Adrenal gland (tissue), 12 donors: ENCODE measurements around the gene INPP4A. TPM values are rescaled to one million over a fixed set of nuclear protein-coding genes. Genes with fewer than 3 reads are reported as not detected.

Experiments
- DNase-seq, 7 donors: peaks; one replicate each; pipeline ENCODE4 v3.0.0-alpha.2; 2019 to 2020
- H3K27ac ChIP-seq, 5 donors: fragments of 200-600 bp; sonication (generic) in 4 of 5; 1 replicate in 3 of 5; 2 replicates in 2 of 5; pipeline versions ENCODE4 v1.5.1 to v1.8.0; 2016 to 2020; ENCODE audit warnings: mild to moderate bottlenecking in 1 of 5
- H3K27me3 ChIP-seq: fragments of 200-600 bp; 2 replicates; pipeline ENCODE4 v1.8.0; 2021
- H3K36me3 ChIP-seq, 2 donors: fragments of 200-600 bp; replicated peaks in 1 of 2; 1 replicate in 1 of 2; 2 replicates in 1 of 2; pipeline versions ENCODE4 v1.5.1 to v1.8.0; 2018 to 2022
- H3K4me1 ChIP-seq, 2 donors: fragments of 200-600 bp; replicated peaks in 1 of 2; 1 replicate in 1 of 2; 2 replicates in 1 of 2; pipeline versions ENCODE4 v1.5.1 to v1.8.0; 2018 to 2021
- H3K4me3 ChIP-seq, 4 donors: fragments of 200-600 bp; sonication (generic) in 3 of 4; one replicate each; pipeline ENCODE4 v1.5.1; 2016 to 2018
- H3K9me3 ChIP-seq, 3 donors: fragments of 200-600 bp; sonication (generic) in 1 of 3; replicated peaks in 1 of 3; 1 replicate in 2 of 3; 2 replicates in 1 of 3; pipeline versions ENCODE4 v1.5.1 to v1.8.0; 2016 to 2021
- POLR2A ChIP-seq, 2 donors: fragments of 450-650 bp; IDR thresholded peaks; one replicate each; pipeline ENCODE4 v1.6.1; 2017; ENCODE audit warnings: antibody characterized with exemption in 2 of 2, mild to moderate bottlenecking in 2 of 2, moderate library complexity in 1 of 2
- WGBS, 4 donors: extraction: QIAGEN DNeasy Blood & Tissue Kit in 2 of 4; methylation state at CpG; one replicate each; pipeline versions ENCODE4 v1.1.5 to v1.1.7; 2013 to 2017; 5-methylcytosine and 5-hydroxymethylcytosine counted together
- intact Hi-C, 2 donors: fragments of 100-400 bp; cut with DNase I; formaldehyde crosslinking; loops; one replicate each; pipeline versions ENCODE4 v1.14.1 to v1.15.0; 2022 to 2023
- polyA plus RNA-seq, 3 donors: library from polyadenylated mRNA; stranded (reverse); fragments of 200-250 nt in 2 of 3; fragments of 350-450 nt in 1 of 3; fragmentation: Illumina TruSeq in 1 of 3; extraction: RNeasy Lipid Tissue Mini Kit (QIAGEN cat#74804) in 1 of 3; gene quantifications; one replicate each; pipeline ENCODE4 v1.2.3, GENCODE V29; 2013 to 2014
- total RNA-seq, 9 donors: library from RNA; depleted of rRNA in 4 of 9; stranded (reverse); fragments of >200 nt in 4 of 9; fragments of 120-200 nt in 1 of 9; fragmentation: NEBNext Ultra II Directional in 1 of 9; extraction: Animal tissue kit (Norgen Biotek cat#: 25700) in 1 of 9; gene quantifications; one replicate each; pipeline versions ENCODE4 v1.1.0 to v1.2.4, GENCODE V29; 2013 to 2023
- TF ChIP-seq, protein P1 (sequence below), 6 experiments: fragments of 450-650 bp in 4 of 6; fragments of 200-600 bp in 2 of 6; sonication (generic) in 1 of 6; IDR thresholded peaks; 1 replicate in 5 of 6; 2 replicates in 1 of 6; pipeline versions ENCODE4 v1.5.1 to v1.8.0; 2016 to 2021; ENCODE audit warnings: antibody characterized with exemption in 6 of 6, mild to moderate bottlenecking in 2 of 6, moderate library complexity in 1 of 6
- donor health status: healthy with polysubstance abuse.
- donor health status: Bipolar disorder and iron deficiency.
- donor health status: DM: yes; HTN: yes; CAD: no.
- donor health status: DM: no; HTN: no; CAD: no.
- donor health status: DM: no; HTN: no; CAD: no.
- donor health status: DM: yes; HTN: yes; CAD: no.

Gene INPP4A
- total and polyA plus RNA-seq, 12 donors, result 8.8 to 40.5 (median 27.3) TPM

DNA sequence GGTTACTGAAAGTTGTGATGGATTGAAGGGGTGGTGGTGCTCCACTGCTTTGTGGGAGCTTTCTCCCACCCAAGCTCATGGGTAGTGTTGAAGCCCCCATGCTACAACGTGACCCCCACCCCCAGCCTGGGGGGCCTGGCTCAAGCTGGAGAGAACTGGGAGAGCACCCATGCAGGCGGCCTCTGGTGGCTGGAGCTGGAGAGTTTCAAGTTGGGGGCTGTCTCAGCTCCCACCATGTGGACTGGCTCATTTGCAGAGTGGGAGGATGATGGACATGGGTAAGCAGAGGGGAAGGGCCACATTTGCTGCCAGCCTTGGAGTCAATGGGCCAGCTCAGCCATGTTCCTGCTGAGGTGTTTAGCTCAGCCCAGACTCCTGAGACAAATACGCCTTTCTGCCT is 62.8 kb downstream of the INPP4A start:
- Histone ChIP-seq H3K27me3 (no peaks in the 10 kb centered on the region), H3K4me1 (peaks cover 30 to 55% of the 10 kb centered on the region in 2 donors), H3K4me3 (no peak overlapping the region), H3K27ac (peak overlapping the region in 3 of 5 donors; percentile 54 to 87 (median 74)), H3K36me3 (no peaks in the 10 kb centered on the region), H3K9me3 (no peaks in the 10 kb centered on the region)
- TF ChIP-seq, protein P1, sequence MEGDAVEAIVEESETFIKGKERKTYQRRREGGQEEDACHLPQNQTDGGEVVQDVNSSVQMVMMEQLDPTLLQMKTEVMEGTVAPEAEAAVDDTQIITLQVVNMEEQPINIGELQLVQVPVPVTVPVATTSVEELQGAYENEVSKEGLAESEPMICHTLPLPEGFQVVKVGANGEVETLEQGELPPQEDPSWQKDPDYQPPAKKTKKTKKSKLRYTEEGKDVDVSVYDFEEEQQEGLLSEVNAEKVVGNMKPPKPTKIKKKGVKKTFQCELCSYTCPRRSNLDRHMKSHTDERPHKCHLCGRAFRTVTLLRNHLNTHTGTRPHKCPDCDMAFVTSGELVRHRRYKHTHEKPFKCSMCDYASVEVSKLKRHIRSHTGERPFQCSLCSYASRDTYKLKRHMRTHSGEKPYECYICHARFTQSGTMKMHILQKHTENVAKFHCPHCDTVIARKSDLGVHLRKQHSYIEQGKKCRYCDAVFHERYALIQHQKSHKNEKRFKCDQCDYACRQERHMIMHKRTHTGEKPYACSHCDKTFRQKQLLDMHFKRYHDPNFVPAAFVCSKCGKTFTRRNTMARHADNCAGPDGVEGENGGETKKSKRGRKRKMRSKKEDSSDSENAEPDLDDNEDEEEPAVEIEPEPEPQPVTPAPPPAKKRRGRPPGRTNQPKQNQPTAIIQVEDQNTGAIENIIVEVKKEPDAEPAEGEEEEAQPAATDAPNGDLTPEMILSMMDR (IDR thresholded peaks at IDR 0.05), result no peak
- no peak for TF ChIP-seq POLR2A (IDR thresholded peaks at IDR 0.05)
- 83 to 94% (median 94%) methylated on average over 1 to 3 of the region's 3 CpGs for WGBS, 4 donors
- DNase-seq, result no peak
- intact Hi-C loops, result no loop called here

DNA sequence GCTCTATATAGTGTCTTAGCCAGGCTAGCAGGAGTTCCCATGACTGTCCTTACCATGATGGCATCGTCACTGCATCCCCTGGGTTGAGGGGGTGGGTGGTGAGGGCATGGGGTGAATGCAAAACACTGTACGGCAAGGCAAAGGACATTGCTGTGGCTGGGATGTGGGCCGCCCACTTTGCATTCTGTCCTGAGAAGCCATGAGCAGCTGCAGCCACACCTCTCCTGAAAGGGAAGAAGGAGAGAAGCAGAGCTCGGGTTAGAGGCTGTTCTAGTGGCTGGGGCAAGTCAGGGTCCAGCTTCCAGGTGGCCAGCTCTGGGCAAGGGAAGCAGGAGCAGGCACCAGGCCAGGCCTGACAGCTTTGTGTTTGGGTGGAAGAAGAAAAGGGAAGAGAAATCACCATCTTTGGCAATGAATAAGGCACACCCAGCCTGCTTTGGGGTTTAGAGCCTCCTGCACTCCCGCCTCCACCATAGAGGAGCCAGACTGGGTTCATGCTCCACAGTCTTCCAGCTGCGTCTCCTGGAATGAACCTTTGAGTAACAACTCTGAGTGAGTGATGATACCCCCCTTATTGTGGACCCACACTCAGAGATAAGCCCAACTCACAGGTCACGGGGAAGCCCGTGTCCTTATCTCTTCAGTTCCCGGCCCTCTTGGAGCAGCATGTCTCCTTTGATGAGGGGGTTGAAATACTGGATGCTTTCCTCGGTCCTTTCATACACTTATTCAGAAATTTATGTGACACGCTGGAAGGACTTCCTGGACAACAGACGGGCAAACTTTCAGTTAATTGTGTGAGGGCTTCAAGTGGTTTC is 63.4 kb downstream of the INPP4A start:
- peak; percentile 39 to 76 (median 55) for DNase-seq
- Histone ChIP-seq H3K27ac (peak overlapping the region in 4 of 5 donors; percentile 28 to 87 (median 64)), H3K9me3 (no peaks in the 10 kb centered on the region), H3K27me3 (no peaks in the 10 kb centered on the region), H3K36me3 (no peaks in the 10 kb centered on the region), H3K4me1 (peaks cover 30 to 49% of the 10 kb centered on the region in 2 donors), H3K4me3 (no peak overlapping the region)
- intact Hi-C loops, result no loop called here
- 68 to 85% (median 72%) methylated on average over 10 to 12 of the region's 12 CpGs for WGBS, 4 donors
- no peak for TF ChIP-seq POLR2A (IDR thresholded peaks at IDR 0.05)
- TF ChIP-seq, protein P1 (IDR thresholded peaks at IDR 0.05), result no peak

DNA sequence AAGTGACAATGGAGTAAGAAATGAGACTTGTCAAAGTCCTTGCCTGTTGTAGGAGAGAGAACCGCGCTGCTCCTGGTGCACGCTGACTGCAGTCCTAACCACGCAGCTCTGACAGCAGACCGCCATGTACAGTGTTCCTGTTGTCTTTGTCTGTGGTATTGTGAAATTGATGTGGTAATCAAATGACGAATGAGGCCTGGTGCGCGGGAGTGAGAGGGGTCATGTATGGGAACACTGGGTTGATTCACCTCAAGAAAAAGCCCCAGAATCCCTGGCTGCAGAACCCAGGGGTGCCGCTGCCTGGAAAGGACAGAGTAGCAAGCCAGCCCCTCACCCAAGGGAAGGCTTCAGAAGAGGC is 64.0 kb downstream of the INPP4A start:
- Histone ChIP-seq H3K4me1 (peaks cover 25 to 43% of the 10 kb centered on the region in 2 donors), H3K9me3 (no peaks in the 10 kb centered on the region), H3K27ac (peak overlapping the region in 4 of 5 donors; percentile 28 to 87 (median 64)), H3K27me3 (no peaks in the 10 kb centered on the region), H3K36me3 (no peaks in the 10 kb centered on the region), H3K4me3 (no peak overlapping the region)
- TF ChIP-seq, protein P1 (IDR thresholded peaks at IDR 0.05), result no peak
- TF ChIP-seq POLR2A (IDR thresholded peaks at IDR 0.05), result no peak
- intact Hi-C loops, result no loop called here
- peak in 6 of 7 donors; percentile 46 to 87 (median 66) for DNase-seq
- WGBS, 4 donors, result 54 to 83% (median 64%) methylated on average over 9 of the region's 9 CpGs

DNA sequence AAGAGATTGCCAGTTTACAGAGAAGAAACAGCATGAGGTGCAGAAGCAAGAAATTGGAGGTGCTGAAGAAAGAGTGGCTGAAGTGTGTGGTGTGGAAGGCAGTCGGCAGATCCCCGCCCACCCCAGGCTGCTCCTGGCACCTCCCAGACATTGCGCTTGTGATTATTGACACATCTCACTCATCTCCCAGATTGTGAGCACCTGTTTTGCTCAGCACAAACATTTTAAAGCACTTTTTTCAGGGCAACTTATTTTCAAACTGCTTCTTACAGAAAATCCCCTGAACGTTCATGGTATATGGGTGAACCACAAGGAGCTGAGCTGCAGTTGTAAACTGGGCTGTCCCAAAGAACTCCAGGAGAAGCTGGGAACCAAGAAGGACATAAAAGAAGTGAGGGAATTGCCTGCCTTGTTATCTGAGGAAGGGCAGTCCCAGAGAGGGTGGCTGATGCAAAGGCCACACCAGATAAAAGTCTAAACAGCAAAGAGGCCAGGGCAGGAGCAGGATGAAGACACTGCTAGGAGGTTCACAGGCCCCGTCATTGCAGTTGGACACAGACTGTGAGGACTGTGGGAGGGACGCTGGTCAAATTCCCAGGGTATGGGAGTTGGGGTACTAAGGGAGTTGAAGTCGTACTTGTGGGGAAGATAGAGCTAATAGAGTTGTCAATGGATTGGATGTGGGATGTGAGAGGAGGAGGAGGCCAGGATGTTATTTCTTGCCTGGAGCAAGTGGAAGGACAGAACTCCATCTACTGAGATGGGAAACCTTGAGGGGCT is 65.1 kb downstream of the INPP4A start:
- peak in 2 of 7 donors; percentile 7 to 13 for DNase-seq
- no peaks in the 10 kb centered on the region for H3K27me3 ChIP-seq
- no peak overlapping the region for H3K27ac ChIP-seq

More for the DNA sequence above, 65.1 kb downstream of the INPP4A start:
- H3K4me1 ChIP-seq, result peaks cover 15 to 36% of the 10 kb centered on the region in 2 donors
- H3K36me3 ChIP-seq, result no peaks in the 10 kb centered on the region
- TF ChIP-seq POLR2A (IDR thresholded peaks at IDR 0.05), result no peak
- TF ChIP-seq, protein P1 (IDR thresholded peaks at IDR 0.05), result no peak
- WGBS, 4 donors, result 89 to 95% (median 94%) methylated on average over 7 of the region's 7 CpGs
- no peaks in the 10 kb centered on the region for H3K9me3 ChIP-seq
- H3K4me3 ChIP-seq, result no peak overlapping the region
- intact Hi-C loops, result no loop called here
